Stimulated activated CD4-positive, alpha-beta T cell treated with anti-CD3 and anti-CD28 coated beads, Interleukin-12 subunit alpha, Interleukin-12 subunit beta, amount 100 ng/mL, for 4 hours (primary cell): ENCODE data around the gene FRMD3.
"Not testable (repeated sequence)": the region's sequence is repeated elsewhere in the genome, so short reads cannot be mapped to it uniquely, and the experiment has no call there.

Experiments
- DNase-seq: peaks from one replicate; pipeline ENCODE4 v3.0.0-alpha.2; 2020

FRMD3 gene

DNA sequence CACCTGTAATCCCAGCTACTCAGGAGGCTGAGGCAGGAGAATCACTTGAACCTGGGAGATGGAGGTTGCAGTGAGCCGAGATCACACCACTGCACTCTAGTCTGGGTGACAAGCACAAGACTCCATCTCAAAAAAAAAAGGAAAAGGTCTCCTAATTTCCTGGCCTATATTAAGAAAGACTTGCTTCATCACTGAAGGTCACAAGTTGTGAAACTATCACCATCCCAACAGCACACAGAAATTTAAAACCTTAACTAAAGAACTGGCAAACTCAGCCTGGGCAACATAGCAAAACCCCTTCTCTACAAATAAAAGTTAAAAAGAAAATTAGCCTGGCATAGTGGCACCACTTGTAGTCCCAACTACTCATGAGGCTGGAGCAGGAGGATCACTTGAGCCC is 17.2 kb downstream of the FRMD3 start:
- no peak for DNase-seq

- DNase-seq, result no peak
These were observed 17.9 kb downstream of the FRMD3 start for GRCh38 chr9:83520292-83520691.

DNA sequence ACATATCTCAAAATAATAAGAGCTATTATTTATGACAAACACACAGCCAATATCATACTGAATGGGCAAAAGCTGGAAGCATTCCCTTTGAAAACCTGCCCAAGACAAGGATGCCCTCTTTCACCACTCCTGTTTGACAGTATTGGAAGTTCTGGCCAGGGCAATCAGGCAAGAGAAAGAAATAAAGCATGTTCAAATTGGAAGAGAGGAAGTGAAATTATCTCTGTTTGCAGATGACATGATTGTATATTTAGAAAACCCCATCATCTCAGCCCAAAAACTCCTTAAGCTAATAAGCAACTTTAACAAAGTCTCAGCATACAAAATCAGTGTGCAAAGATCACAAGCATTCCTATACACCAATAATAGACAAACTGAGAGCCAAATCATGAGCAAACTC is 20.2 kb downstream of the FRMD3 start:
- DNase-seq, result not testable (repeated sequence)

DNA sequence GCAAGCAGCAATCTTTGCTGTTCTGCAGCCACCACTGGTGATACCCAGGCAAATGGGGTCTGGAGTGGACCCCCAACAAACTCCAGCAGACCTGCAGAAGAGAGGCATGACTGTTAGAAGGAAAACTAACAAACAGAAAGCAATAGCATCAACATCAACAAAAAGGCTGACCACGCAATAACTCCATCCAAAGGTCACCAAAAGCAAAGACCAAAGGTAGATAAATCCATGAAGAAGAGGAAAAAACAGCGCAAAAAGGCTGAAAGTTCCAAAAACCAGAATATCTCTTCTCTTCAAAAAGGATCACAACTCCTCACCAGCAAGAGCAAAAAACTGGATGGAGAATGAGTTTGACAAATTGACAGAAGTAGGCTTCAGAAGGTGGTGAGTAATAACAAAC is 23.4 kb downstream of the FRMD3 start:
- DNase-seq, result no peak

- no peak for DNase-seq
These were observed 25.6 kb downstream of the FRMD3 start for GRCh38 chr9:83512621-83513020.

GRCh38 chr9:83511051-83511450 is 27.1 kb downstream of the FRMD3 start:
- no peak for DNase-seq

DNA sequence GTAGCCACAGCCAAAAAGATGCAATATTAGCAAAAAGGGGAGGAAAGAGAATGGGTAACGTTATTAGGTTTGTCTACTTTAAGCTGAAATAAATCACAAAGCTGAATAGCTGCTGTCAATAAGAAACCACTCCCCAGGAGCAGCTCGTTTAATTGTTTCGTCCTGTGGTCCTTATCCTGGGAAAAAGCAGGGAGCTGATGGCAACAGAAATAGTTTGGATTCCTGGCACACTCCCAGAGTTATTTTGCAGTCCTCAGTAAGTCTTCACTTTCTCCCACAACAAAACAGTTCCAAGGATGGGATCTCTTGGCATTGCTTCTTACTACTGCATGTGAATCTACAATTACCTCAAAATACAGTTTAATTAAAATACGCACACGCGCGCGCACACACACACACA is 28.8 kb downstream of the FRMD3 start:
- no peak for DNase-seq

DNA sequence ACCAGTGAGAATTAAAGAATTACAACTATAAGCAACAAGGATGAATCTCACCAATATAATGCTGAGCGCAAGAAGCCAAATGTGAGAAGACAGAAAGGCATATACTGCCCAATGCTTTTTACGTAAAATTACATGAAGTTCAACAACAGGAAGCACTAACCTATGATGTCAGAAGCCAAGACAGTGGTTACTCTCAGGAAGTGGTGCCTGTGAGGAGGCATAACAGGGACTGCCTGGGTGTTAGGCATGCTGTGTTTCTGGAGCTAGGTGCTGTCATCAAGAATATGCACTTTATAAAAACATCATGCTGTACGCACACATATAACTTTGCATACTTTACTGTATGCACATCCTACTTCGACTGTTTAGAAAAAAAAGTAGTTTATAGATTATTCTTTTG is 30.1 kb downstream of the FRMD3 start:
- no peak for DNase-seq

GRCh38 chr9:83505282-83505681 is 32.9 kb downstream of the FRMD3 start:
- no peak for DNase-seq

GRCh38 chr9:83503866-83504265 is 34.3 kb downstream of the FRMD3 start:
- no peak for DNase-seq

DNA sequence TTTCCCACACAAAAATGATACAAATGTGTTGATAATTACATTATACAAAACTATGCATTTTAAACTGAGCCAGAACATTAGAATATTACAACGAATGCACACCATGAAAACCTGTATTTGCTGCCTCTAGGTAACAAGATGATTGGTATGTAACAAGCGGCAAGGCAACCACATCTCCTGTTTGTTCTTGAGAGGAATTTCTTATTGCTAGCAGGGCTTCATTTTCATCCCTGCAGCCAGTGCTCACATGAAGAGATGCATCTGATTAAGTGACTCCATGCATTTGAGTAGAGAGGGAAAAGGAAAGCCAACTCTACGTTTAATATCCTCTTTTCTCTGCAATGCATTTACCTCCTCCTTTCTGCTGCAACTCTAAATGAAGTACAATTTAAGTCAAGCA is 36.6 kb downstream of the FRMD3 start:
- no peak for DNase-seq

GRCh38 chr9:83497441-83497840 is 40.8 kb downstream of the FRMD3 start:
- no peak for DNase-seq

- no peak for DNase-seq
These were observed 46.2 kb downstream of the FRMD3 start for GRCh38 chr9:83491995-83492394.

- no peak for DNase-seq
These were observed 46.8 kb downstream of the FRMD3 start for GRCh38 chr9:83491413-83491812.

DNA sequence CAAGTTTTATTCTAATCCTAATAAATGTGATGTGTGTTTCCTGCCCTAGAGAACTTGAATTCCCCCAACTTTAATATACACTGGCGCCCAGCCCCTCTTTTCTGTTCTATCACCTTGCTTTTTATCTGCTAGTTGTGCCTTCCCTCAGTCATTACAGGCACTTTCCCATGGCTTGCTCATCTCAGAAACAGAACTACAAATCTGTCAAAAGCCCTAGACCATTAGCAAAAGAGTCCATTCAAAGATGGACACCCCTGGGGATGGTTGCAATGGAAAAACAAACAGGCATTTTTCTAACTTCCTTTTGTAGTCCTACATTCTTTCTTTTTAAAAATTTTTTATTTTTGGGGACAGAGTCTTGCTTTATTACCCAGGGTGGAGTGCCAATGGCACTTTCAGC is 48.2 kb downstream of the FRMD3 start:
- no peak for DNase-seq

- DNase-seq, result no peak
These were observed 53.2 kb downstream of the FRMD3 start for GRCh38 chr9:83484990-83485389.

DNA sequence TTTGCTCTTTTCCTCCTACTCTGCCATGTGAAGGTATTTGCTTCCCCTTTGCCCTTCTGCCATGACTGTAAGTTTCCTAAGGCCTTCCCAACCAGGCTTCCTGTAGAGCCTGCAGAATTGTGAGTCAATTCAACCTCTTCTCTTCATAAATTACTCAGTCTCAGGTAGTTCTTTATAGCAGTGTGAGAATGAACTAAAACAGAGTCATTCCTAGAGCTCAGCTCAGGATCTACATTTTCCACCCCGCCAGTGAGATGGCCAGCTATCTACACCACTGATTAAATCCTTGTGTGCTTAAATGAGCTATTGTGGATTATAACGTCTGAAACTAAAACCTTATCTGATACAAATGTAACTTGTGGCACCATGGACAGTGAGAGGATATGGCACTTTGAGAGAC is 55.0 kb downstream of the FRMD3 start:
- no peak for DNase-seq

- no peak for DNase-seq
These were observed 58.4 kb downstream of the FRMD3 start for GRCh38 chr9:83479765-83480164.

DNA sequence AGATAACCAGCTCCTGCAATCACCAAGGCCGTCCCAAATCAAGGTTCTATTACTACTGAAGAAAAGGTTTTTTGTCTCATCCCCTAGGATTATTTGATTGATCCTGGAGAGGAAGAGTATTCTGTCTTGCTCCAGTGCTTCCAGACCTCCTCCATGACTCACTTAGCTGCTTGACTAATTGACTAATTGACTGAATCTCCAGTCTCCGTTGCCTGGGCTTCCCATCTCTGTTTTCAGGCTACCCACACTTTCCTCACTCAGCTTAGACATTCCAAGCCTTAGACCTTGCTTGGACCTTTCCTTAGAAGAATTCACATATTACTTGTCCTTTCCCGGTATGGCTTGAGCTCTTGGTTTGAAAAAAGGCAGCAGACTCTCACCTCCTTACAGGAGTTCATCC is 60.6 kb downstream of the FRMD3 start:
- no peak for DNase-seq

- no peak for DNase-seq
These were observed 61.1 kb downstream of the FRMD3 start for GRCh38 chr9:83477120-83477519.

- no peak for DNase-seq
These were observed 61.7 kb downstream of the FRMD3 start for GRCh38 chr9:83476513-83476912.

GRCh38 chr9:83475741-83476140 is 62.5 kb downstream of the FRMD3 start:
- no peak for DNase-seq

- DNase-seq, result no peak
These were observed 63.6 kb downstream of the FRMD3 start for GRCh38 chr9:83474631-83475030.

GRCh38 chr9:83473488-83473971 is 64.7 kb downstream of the FRMD3 start:
- no peak for DNase-seq

DNA sequence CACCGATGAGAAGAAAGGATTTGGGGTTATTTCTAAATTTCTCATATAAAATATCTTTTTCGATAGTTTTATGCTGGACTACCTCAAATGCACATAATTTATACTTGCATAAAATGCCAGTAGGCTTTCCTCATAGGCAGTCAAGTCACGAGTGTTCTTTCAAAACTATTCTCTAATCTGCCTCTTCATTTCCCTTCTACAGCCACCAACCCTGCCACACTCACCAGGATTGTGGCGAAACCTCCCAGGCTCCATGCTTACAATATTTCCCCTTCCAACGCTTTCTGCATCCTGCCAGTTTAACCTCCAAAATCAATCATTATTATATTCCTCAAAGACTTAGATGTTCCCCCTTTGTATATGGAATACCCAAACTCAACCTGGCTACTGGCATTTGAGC is 65.4 kb downstream of the FRMD3 start:
- DNase-seq, result no peak

DNA sequence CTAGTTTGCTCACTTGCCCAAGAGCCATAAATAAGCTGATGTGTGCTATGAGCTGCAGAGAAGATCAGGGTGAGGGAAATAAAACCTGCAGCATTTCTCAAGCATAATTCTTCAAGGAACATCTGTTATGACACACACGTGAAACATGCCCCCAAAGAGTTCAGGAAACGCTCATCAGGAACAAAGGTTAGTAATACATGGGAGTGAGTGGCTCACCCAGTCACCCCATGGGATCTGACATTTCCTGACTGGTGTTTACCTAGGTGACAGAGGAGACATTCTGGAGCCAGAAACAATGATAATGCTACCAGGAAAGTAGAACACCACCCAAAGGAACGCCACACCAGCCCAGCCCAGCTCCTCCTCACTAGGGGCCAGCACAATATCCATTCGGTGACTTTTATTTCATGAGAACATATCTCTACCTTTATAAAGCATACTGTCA is 66.0 kb downstream of the FRMD3 start:
- DNase-seq, result no peak
